HG03135 (cell line): ENCODE data around the gene KDM4B.

Source experiments
- ATAC-seq: cut with Tn5 transposase; IDR thresholded peaks from one replicate; pipeline ENCODE4 v1.9.1; 2021; ENCODE audit warnings: mild to moderate bottlenecking, moderate library complexity; ENCODE audit not compliant: unreplicated experiment

The KDM4B gene

DNA sequence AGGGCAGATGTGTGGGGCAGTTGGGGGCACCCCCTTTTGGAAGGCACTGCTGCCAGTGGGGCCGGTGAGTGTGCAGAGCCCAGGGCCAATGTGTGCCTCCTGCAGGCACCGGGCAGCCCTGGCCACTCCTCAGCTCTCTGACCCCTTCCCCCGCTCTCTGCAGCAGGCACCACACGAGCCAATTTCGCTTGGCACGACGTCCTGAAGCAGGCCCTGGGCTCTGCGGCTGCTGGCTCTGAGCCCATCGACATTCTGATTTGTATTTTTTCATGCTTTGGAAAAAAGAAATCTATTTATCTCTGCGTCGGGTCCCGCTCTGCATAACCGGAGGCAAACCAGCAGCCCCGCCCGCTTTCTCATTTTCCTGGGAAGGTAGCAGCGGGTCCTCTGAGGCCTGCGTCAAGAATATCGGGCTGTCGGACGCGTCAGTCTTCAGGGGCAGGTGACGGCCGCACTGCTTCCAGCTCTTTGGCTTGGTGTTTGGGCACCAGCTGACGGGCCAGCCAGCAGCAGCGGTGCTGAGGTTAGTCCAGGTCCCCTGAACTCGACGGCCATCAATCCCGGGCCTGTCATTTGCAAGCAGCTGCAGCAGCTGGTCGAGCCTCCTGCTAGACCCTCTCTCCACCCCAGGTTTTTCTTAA is 134.3 kb downstream of the KDM4B start:
- no peak for ATAC-seq

DNA sequence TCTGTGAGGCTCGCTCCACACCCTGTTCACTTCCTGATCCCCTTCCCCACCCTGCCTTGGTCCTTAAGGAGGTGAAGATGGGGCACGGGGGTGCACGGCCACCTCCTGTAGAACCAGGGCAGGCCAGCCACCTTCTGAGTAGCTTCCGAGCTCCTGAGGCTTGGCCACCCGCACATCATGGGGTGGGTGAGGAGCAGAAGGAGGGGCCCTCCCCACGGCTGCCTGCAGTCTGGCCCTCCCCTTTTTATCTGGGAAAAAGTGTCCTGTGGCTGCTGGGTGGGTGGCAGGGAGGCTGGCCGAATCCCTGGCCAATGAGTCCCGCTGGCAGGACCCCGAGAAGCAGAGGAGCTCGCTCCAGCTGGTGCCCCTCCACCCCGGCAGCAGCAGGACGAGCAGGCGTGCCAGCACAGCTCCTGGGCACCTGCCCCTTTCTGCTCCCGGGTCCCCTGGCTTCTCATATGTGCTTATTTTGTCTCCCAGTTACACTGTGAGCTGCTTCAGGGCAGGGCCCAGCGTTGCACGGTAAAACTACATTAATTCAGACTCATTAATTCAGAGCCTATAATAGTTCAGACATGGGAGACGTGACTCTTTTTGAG is 135.0 kb downstream of the KDM4B start:
- no peak for ATAC-seq

DNA sequence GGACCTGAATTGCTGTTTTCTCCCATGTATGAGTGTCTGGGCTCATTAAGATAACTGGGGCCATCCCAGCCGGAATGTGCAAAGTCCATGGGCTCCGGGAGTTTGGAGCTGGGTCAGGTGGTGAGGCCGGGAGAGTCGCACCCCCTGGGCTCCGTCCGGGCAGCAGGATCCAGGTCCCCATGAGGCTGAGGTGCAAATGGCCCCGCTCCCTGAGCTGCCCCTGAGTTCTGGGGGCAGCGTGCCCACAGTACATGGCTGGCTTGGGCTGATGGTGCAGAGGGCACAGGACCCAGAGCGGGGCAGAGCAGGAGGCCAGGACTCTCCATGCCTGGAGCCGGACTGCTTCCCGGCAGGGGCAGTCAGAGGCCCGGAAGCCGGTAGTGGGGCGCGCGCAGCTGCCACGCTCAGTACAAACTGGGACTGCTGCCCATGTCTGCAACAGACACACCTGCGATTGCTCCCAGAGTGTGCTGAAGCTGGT is 136.0 kb downstream of the KDM4B start:
- ATAC-seq, result no peak

DNA sequence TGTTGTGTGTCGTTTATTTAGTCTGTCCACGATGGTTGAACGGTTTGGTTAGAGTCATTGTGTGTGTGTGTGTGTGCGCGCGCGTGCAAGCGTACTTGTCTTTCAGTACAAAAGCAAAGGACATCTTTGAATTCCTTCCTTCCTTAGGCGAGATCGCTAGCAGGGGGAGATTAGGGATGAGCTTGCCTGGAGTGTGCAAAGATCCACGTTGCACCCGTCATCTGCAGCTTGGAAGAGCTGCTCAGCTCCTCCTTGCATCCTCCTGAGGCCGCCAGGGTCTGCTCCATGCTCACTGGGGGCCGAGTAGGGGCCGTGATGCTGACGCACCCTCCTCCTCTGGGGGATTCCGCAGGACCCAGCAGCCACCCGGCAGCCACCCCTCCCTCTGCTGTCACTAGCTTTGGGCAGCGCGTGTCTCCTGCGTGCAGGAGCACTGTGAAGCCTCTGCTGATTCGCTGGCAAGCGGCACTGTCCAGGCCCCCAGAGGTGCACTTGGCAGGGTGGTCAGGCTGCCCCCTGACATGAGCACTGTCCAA is 137.3 kb downstream of the KDM4B start:
- no peak for ATAC-seq

DNA sequence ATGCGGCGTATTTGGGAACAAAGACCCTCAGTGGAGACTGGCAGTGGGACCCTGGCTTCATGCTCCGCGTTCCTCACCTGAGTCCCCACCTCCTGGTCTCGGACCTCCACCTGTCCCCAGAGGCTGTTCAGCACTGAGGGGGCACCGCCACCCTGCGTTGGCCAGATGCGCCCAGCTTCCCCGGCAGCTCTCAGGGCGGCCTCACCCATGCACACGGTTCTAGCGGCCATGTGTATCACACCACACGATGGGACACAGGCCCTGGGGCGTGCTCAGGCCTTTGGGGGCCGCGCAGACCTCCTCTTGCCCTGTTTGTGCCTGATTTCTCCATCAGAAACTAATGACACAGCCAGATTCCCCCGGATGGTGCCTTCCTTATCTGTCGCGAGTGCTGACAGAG is 138.1 kb downstream of the KDM4B start:
- no peak for ATAC-seq

DNA sequence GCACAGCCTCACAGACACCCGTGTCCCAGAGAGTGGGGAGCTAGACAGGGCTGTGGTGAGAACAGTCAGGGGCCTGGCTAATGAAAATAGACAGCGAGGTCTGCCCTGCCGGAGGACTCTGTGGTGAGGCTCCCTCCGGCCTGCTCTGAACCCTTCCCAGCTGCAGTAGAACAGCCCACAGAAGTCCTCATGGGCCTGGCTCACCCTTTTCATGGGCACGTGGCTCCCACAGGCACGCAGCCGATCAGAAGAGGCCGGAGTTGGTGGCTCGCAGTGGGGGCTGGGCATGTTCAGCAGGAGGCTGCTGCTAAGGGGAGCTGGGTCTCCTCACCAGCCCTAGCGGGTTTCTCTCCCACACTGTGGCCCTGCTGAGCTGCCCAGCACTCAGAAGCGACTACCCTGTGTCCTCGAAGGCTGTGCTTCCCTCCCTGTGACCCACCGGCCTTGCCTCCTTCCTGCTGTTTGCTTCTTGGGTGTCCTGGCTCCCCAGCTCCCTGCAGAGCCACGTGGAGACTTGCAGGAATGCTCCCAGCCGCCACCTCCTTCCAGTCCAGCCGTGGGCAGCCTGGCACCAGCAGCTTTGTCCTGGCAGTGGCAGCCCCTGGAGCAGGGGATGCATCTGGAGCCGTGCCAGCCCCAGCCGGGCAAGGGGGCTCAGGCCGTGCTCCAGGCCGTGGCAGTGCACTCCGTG is 138.7 kb downstream of the KDM4B start:
- ATAC-seq, result no peak

DNA sequence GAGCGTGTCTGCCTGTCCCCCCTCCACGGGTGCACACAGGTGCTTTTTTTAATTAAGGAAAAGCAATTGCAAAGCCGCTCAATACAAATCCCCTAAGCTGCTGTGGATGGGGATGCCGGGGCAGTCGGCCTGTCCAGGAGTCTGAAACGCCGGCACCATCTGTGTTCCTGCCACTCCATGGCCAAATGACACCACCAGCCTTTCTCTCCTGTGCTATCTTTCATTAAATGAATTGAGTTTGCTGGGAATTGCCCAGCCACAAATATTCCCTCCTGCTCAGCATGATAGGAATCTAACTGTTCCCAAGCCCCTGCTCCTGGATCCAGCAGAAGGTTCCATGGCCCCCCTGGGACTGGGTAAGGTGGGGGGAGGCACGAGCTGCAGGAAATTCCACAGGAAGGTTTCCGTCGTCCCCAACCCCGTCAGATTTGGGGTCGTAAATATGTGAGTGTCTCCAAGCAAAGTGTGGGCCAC is 139.2 kb downstream of the KDM4B start:
- ATAC-seq, result no peak

DNA sequence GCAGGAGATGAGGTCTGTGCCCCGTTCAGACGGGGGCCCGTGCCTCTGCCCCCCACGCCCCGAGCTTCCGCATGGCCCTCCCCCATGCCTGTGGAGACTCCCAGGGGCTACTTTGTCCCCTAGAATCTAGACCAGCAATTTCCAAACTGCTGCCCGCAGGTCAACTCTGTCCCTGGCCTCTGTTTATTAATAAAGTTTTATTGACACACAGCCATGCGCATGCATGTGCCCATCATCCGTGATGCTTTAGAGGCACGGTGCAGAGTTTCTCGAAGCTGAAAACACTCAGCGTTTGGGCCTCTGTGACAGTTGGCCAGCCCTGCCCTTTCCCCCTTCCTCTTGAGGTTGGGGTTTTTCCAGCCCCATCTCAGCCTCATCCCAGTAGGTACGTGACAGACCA is 140.0 kb downstream of the KDM4B start:
- no peak for ATAC-seq

DNA sequence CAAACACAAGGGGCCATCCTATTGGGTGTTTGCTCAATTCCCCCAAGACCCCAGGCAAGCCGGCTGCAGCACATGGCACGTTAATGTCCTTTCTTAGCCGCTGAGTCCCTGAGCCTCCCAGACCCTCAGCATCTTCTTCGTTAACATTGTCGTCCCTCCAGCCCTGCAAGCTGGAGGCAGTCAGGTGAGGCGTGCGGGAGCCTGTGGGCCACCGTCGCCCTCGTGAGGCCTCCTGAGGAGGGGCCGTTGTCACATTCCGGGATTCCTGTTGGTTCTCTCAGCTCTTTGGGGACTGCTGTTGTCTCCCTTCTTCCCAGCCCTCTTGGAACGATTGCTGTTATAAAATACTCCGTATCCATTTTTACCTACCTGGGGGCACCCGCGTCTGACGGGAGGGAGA is 140.6 kb downstream of the KDM4B start:
- no peak for ATAC-seq

DNA sequence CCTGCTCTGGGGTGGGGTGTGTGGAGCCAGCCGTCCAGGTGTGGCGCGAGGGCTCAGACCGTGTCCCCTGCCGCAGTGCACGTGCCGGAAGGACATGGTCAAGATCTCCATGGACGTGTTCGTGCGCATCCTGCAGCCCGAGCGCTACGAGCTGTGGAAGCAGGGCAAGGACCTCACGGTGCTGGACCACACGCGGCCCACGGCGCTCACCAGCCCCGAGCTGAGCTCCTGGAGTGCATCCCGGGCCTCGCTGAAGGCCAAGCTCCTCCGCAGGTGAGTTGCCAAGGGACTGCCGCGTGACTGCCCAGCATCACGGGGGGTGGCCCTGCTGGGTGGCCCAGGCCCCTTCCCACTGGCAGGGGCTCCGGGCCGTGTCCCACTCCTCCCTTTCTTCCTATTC is 141.6 kb downstream of the KDM4B start:
- ATAC-seq, result no peak

DNA sequence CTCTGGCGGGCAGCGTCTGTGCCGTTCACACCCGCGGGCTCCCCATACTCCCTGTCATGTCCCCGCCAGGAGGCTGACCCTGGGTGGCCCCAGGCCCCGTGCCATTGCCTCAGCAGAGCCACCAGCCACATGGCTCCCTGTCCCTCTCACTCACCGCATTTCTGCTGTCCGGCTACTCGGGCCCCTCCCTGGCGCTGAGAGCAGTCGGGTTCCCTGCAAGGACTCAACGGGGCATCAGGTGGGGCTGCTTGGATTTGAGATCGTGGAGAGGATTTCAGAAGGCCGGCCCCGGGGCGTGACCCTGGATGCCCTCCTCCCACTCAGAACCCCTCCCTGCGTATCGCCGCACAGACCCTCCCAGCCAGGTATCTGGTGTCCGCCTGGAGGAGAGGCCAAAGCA is 142.1 kb downstream of the KDM4B start:
- ATAC-seq, result no peak

DNA sequence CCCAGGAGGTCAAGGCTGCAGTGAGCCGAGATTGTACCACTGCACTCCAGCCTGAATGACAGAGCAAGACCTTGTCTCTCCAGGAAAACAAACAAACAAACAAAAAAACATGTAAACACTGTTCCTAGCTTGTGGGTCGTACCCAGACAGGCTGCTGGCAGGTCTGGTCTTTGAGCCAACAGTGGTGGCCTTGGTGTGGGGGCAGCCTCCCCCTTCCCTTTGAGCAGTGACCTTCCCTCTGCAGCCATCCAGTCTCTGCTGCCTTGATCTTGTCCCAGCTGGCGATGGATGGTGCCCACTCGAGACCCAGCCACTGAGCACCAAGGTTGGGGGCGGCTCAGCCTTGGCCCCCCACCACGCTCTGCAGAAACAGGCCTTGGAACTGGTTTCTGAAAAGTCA is 143.3 kb downstream of the KDM4B start:
- ATAC-seq, result no peak

DNA sequence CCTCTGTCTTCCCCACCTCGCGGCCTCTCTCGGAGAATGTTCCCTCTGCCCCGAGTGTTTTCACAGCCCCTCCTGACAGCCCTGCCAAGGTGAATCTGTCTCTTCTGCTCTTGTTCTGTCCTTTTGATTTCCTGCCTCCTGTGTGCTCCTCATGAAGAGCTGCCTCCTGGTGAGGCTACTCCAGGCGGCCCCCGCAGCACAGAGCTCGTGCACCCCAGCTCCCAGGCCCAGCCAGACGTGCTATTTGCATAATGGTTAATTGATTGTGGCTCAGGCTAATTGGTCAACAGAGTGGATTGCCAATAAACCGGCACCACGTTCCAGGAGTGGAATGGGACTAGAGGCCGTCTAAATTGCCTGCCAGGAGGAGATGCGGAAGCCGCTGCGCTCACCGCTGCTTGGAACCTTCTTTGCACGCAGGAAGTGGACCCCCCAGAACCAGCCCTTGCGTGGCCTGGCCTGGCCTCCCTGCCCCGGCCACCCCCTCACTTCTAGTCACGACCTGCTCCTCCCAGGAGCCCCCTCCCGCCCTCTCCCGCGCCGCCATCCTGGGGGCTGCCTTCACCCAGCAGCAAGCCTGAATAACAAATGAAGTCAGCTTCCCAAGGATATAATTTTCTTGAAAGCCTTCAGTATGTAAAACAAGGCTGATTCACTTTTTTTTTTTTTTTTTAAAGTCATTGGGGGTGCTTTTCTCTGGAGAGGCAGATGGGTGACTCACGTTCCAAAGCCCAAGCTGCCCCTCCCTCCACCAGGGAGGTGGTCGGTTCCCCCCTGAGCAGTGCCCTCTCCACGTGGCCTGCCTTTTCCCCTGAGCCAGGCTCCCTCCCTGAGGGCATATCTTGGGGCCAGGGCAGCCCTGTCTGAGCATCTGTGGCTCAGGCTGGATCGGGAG is 144.0 kb downstream of the KDM4B start:
- ATAC-seq, result no peak

DNA sequence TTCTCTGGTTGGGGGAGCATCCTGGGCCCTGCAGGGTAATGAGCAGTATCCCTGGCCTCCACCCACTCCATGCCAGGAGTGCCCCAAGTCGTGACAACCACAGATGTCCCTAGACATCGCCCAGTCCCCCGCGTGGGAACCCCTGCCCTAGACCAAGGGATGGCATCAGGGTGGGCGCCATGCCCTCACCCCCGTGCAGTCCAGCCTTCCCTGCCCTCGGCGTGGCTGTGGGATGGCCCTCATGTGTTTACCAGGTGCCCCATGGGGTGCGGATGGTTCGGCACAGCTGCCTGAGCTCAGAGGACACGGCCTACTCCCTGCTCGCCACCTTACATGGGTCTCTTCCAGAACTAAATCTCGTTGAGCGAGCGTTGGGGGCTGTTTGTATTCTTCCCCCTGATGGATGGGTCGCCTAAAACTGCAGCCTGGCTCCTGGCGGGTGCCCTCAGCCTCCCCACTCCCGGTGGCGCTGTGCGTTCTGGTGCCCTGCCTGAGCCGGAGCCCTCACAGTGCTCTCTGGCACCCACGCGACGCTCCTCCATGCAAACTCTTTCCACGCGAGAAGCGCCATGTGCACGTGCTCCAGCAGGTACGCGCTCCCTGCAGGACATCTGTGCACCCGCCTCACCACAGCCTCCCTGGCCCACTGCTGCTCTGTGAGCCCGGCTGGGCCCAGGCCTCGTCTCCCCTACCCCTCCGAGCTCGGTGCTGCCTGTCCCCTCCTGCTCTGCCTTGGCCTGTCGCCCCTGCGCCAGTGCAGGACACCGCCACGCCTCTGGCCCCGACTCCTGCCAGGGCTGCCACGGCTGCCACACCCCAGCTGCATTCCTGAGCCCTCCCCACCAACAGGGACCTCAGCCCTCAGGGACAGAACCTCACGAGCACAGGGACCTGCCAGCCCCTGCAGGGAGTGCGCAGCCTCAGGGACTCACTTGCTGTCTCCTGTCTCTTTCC is 145.0 kb downstream of the KDM4B start:
- no peak for ATAC-seq

DNA sequence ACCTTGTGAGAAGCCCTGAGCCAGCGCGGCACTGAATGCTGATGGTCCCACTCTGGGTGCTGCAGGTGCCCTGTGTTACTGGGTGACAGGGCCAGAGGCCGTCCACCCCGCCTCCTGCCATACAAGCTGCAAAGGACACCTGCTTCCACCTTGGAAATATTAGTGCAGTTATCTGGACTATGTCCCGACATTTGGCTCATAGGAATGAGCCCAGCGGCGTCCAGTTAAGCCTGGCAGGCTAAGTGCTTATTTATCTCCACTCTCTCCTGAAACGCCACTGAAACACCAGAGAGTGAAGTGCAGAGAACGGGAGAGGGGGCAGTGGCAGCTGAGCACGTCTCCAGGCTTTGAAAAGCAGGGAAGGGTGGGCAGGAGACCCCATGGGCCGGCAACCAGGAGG is 145.8 kb downstream of the KDM4B start:
- no peak for ATAC-seq

DNA sequence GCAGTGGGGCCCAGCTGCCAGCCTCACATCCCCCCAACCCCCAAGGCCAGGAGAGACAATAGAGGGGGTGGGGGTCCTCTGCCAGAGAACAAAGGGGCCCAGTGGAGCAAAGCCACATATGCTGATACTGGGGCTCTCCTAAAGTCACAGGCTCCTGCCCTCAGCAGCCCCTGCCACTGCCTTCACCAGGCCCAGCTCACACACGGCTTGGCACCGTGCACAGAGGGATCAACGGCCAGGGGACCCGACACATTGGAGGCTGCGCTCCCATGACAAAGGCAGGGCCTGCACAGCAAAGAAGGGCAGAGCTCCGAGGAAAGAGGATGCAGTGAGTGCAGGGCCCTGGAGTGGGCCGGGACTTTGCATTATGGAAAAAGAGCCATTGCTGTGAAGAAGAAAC is 146.4 kb downstream of the KDM4B start:
- ATAC-seq, result no peak

DNA sequence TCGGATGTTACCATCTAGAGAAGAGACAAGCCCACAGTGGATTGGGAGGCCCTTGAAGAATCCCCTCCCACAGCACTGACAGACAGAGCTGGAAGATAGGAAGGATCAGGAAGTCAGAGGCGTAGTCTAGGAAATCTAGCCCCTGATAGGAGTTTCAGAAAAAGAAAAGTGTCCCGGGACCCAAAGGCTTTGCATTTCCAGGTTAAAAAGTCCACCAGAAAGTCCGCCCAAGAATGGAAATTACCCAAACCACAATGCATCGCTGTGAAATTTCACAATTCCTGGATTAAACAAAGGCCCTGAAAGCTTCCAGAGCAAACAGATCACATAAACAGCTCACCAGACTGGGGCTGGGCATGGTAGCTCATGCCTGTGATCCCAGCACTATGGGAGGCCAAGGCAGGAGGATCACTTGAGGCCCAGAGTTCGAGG is 146.9 kb downstream of the KDM4B start:
- no peak for ATAC-seq

DNA sequence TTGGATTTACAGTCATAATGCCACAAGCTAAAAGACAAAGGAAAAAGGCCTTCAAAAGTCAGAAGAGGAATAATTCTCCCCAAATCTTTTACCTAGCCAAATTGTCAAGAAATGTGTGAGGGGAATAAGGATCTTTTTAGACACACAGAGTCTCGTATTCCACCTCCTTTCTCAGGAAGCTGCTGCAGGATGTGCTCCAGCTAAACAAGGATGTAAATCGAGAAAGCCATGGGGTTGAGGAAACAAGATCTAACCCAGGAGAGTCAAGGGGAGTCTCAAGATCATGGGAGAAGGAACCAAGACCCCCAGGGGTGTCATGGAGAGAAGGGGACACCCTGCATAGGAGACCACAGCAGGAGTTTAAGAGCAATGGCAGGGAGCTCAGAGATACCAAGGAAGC is 147.4 kb downstream of the KDM4B start:
- no peak for ATAC-seq

DNA sequence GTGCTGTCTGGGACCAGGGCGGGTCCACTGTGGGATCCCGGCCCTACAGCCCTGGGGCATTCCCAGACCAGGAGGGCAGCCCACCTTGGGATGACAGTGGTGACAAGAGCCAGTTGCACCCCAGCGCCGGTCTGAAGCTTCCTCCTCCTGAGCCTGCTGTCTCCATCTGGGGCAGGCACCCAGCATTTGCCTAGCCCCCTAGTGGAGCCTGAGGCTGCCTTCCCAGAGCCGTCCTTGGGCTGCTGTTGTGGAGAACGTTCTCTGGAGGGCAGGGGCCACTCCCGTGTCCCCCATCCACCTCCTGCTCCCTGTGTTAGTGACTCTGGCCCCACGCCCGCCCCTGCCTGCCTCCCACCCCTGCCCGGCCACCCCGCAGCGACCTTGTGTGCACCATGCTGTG is 148.5 kb downstream of the KDM4B start:
- no peak for ATAC-seq

DNA sequence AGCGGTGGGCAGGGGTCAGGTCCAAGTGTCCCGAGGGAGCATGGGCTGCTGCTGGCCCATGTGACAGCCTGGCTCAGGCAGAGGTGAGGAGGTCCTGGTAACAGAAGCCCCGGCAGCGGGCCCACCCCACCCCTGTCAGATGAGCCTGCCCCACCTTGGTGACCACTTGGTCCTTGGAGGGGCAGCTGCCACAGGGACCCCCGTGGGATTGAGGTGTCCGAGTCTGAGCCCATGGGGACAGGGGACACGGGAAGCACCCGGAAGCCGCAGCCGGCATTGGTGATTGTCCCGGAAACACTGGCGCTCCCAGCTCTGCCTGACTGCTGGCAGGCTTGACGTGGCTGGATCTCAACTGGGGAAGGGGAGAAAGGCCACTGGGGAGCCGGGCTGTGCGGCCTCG is 149.1 kb downstream of the KDM4B start:
- ATAC-seq, result no peak
